OCI-LY3 (cell line): ENCODE measurements around the gene TEX10.
A peak's percentile ranks its signal among the peaks of the same experiment; 100 is the strongest.

Experiments used
- H2AFZ ChIP-seq: fragments of 200-600, 300-600 bp; shearing (Covaris generic); 2 replicates; pipeline ENCODE4 v1.6.0; 2014; ENCODE audit warnings: antibody characterized with exemption, low read depth, low read length
- H3K27ac ChIP-seq: fragments of 200-600, 300-600 bp; sonication (generic); 2 replicates; pipeline ENCODE4 v1.5.1; 2014; ENCODE audit warnings: mild to moderate bottlenecking, low read length, moderate library complexity, mixed read lengths
- H3K27me3 ChIP-seq: fragments of 200-600, 300-600 bp; sonication (generic); 2 replicates; pipeline ENCODE4 v1.6.1; 2014; ENCODE audit warnings: low read depth, low read length, mixed read lengths
- H3K36me3 ChIP-seq: fragments of 200-600, 300-600 bp; sonication (generic); replicated peaks from 2 replicates; pipeline ENCODE3; 2014; ENCODE audit warnings: low read depth, low read length, mixed read lengths
- H3K4me1 ChIP-seq: fragments of 300-600, 200-600 bp; sonication (generic); 2 replicates; pipeline ENCODE4 v1.6.1; 2014; ENCODE audit warnings: low read length, mixed read lengths
- H3K4me2 ChIP-seq: fragments of 200-600, 300-600 bp; sonication (generic); 2 replicates; pipeline ENCODE4 v1.6.1; 2014; ENCODE audit warnings: low read length, mixed read lengths
- H3K4me3 ChIP-seq: fragments of 300-600, 200-600 bp; sonication (generic); 2 replicates; pipeline ENCODE4 v1.5.1; 2014; ENCODE audit warnings: antibody characterized with exemption, mild to moderate bottlenecking, low read length, moderate library complexity
- H3K79me2 ChIP-seq: fragments of 300-600, 200-600 bp; shearing (Covaris generic); 2 replicates; pipeline ENCODE4 v1.6.1; 2014; ENCODE audit warnings: mild to moderate bottlenecking, low read length, mixed read lengths
- H3K9ac ChIP-seq: fragments of 300-600, 200-600 bp; shearing (Covaris generic); 2 replicates; pipeline ENCODE4 v1.6.0; 2014; ENCODE audit warnings: mild to moderate bottlenecking, low read length, moderate library complexity
- H3K9me3 ChIP-seq: fragments of 200-600, 300-600 bp; shearing (Covaris generic); 2 replicates; pipeline ENCODE4 v1.6.1; 2014; ENCODE audit warnings: low read length, mixed read lengths; ENCODE audit not compliant: insufficient read depth
- H4K20me1 ChIP-seq: fragments of 200-600, 300-600 bp; sonication (generic); 2 replicates; pipeline ENCODE4 v1.6.1; 2016; ENCODE audit warnings: low read length, mixed read lengths; ENCODE audit not compliant: insufficient read depth
- CTCF ChIP-seq: fragments of 200-600, 300-600 bp; sonication (generic); IDR thresholded peaks from 2 replicates; pipeline ENCODE4 v1.5.1; 2014; ENCODE audit warnings: antibody characterized with exemption, low read length, low read depth
- EZH2phosphoT487 ChIP-seq: fragments of 200-600 bp; shearing (Covaris generic); IDR thresholded peaks from 2 replicates; pipeline ENCODE4 v1.6.1; 2018; ENCODE audit warnings: antibody characterized with exemption, mixed run types, low read depth

Gene TEX10

GRCh38 chr9:100355561-100355960 is 2.8 kb upstream of the TEX10 start:
- Histone ChIP-seq H4K20me1 (peaks cover 13% of the 10 kb centered on the region), H3K27me3 (no peaks in the 10 kb centered on the region), H3K9ac (no peak overlapping the region), H2AFZ (no peak overlapping the region), H3K79me2 (peaks cover 31% of the 10 kb centered on the region), H3K4me1 (peaks cover 14% of the 10 kb centered on the region), H3K36me3 (no peaks in the 10 kb centered on the region), H3K4me3 (no peak overlapping the region), H3K4me2 (no peak overlapping the region), H3K9me3 (no peaks in the 10 kb centered on the region), H3K27ac (no peak overlapping the region)
- TF ChIP-seq CTCF (no peak), EZH2phosphoT487 (no peak)

- H4K20me1 ChIP-seq, result peaks cover 26% of the 10 kb centered on the region
- no peak overlapping the region for H3K27ac ChIP-seq
- H3K27me3 ChIP-seq, result no peaks in the 10 kb centered on the region
- H3K79me2 ChIP-seq, result peaks cover 44% of the 10 kb centered on the region
- H3K4me3 ChIP-seq, result no peak overlapping the region
- H3K4me1 ChIP-seq, result peaks cover 21% of the 10 kb centered on the region
- H3K36me3 ChIP-seq, result no peaks in the 10 kb centered on the region
- no peaks in the 10 kb centered on the region for H3K9me3 ChIP-seq
- H3K4me2 ChIP-seq, result 0 out of 2 replicates have a peak overlapping the region, but pooled peaks have one; percentile 98
- no peak overlapping the region for H3K9ac ChIP-seq
- no peak overlapping the region for H2AFZ ChIP-seq
- no peak for TF ChIP-seq CTCF
- TF ChIP-seq EZH2phosphoT487, result no peak
These were observed 1.5 kb upstream of the TEX10 start for GRCh38 chr9:100354121-100354800.

- peak overlapping the region; percentile 94 for H3K9ac ChIP-seq
- no peak for TF ChIP-seq CTCF
- TF ChIP-seq EZH2phosphoT487, result no peak
- H4K20me1 ChIP-seq, result peaks cover 45% of the 10 kb centered on the region
- H3K79me2 ChIP-seq, result peaks cover 64% of the 10 kb centered on the region
- H3K9me3 ChIP-seq, result no peaks in the 10 kb centered on the region
- peak overlapping the region; percentile 98 for H3K4me2 ChIP-seq
- 0 out of 2 replicates have a peak overlapping the region, but pooled peaks have one; percentile 26 for H2AFZ ChIP-seq
- peak overlapping the region; percentile 88 for H3K4me3 ChIP-seq
- peaks cover 3% of the 10 kb centered on the region for H3K36me3 ChIP-seq
- peak overlapping the region; percentile 64 for H3K27ac ChIP-seq
- H3K27me3 ChIP-seq, result no peaks in the 10 kb centered on the region
- peaks cover 21% of the 10 kb centered on the region for H3K4me1 ChIP-seq
These were observed 478 bp downstream of the TEX10 start for GRCh38 chr9:100352201-100352726.

GRCh38 chr9:100351508-100351907 is 1.2 kb downstream of the TEX10 start:
- H3K4me2 ChIP-seq, result peak overlapping the region; percentile 98
- peaks cover 71% of the 10 kb centered on the region for H3K79me2 ChIP-seq
- H3K27me3 ChIP-seq, result no peaks in the 10 kb centered on the region
- peaks cover 9% of the 10 kb centered on the region for H3K36me3 ChIP-seq
- peak overlapping the region; percentile 94 for H3K9ac ChIP-seq
- H3K9me3 ChIP-seq, result no peaks in the 10 kb centered on the region
- H3K4me3 ChIP-seq, result peak overlapping the region; percentile 88
- H2AFZ ChIP-seq, result no peak overlapping the region
- no peak overlapping the region for H3K27ac ChIP-seq
- peaks cover 21% of the 10 kb centered on the region for H3K4me1 ChIP-seq
- H4K20me1 ChIP-seq, result peaks cover 52% of the 10 kb centered on the region
- TF ChIP-seq EZH2phosphoT487 (no peak), CTCF (no peak)
